A549 (cell line): Measurements from ENCODE around the gene RNASE7. TPM values are rescaled to one million over a fixed set of nuclear protein-coding genes. Genes with fewer than 3 reads are reported as not detected.

Experiments used
- ATAC-seq, 2 experiments: fragments of 200-7000 bp in 1 of 2; fragments of >200 bp in 1 of 2; cut with Nextera tagmentation in 1 of 2; cut with Tn5 transposase in 1 of 2; 3 replicates each; pipeline versions ENCODE4 v1.8.0 to v1.9.1; 2018 to 2020; ENCODE audit warnings: mild to moderate bottlenecking in 1 of 2, moderate library complexity in 1 of 2
- CTCF ChIA-PET: fragments of 300-600 bp; sonication (Branson Sonifier 250); formaldehyde crosslinking; extraction: SDS; loops from one replicate; lab custom pipeline; 2021; ENCODE audit warnings: antibody characterized with exemption, inconsistent platforms; lab: Yijun Ruan, JAX
- POLR2A ChIA-PET: fragments of 350-600 bp; formaldehyde crosslinking; extraction: SDS; loops from one replicate; lab custom pipeline; 2021; ENCODE audit warnings: antibody characterized with exemption, inconsistent platforms; lab: Yijun Ruan, JAX
- DNase-seq, 2 experiments: peaks; one replicate each; pipeline versions ENCODE4 v3.0.0 to v3.0.0-alpha.2; 2011 to 2016; ENCODE audit warnings: low read depth in 1 of 2, low spot score in 1 of 2
- FAIRE-seq: peaks from 2 replicates; lab custom pipeline; 2011; peaks lifted over from hg19 to GRCh38; lab: Jason Lieb, UNC
- H3K27ac ChIP-seq, 2 experiments: fragments of >200 bp; sonication (Bioruptor Twin); formaldehyde crosslinking; 3 replicates each; pipeline ENCODE4 v1.5.1; 2016 to 2017
- H3K4me1 ChIP-seq: fragments of >200 bp; sonication (Bioruptor Twin); formaldehyde crosslinking; 3 replicates; pipeline ENCODE4 v1.6.1; 2016
- H3K4me2 ChIP-seq: fragments of >200 bp; sonication (Bioruptor Twin); formaldehyde crosslinking; 3 replicates; pipeline ENCODE4 v1.6.1; 2016
- H3K4me3 ChIP-seq: fragments of >200 bp; sonication (Bioruptor Twin); formaldehyde crosslinking; 3 replicates; pipeline ENCODE4 v1.5.1; 2016
- H3K9me3 ChIP-seq: fragments of >200 bp; sonication (Bioruptor Twin); formaldehyde crosslinking; 3 replicates; pipeline ENCODE4 v1.6.1; 2016
- BHLHE40 ChIP-seq: IDR thresholded peaks from 2 replicates; pipeline ENCODE4 v1.6.1; 2012; ENCODE audit warnings: low read depth, low read length, inconsistent platforms
- CEBPB ChIP-seq, 2 experiments: fragments of >200 bp in 1 of 2; sonication (Bioruptor Twin) in 1 of 2; formaldehyde crosslinking in 1 of 2; IDR thresholded peaks; 2 replicates each; pipeline ENCODE4 v1.6.1; 2012 to 2016
- CHD4 ChIP-seq: fragments of 200-600 bp; sonication (generic); IDR thresholded peaks from 2 replicates; pipeline ENCODE4 v1.6.1; 2016; ENCODE audit warnings: antibody characterized with exemption, mild to moderate bottlenecking, borderline replicate concordance
- E2F6 ChIP-seq: IDR thresholded peaks from 2 replicates; pipeline ENCODE4 v1.6.1; 2012; ENCODE audit warnings: low read depth, borderline replicate concordance
- EHMT2 ChIP-seq: fragments of 200-600 bp; sonication (generic); IDR thresholded peaks from 2 replicates; pipeline ENCODE4 v1.6.1; 2016; ENCODE audit warnings: antibody characterized with exemption, low read depth, mild to moderate bottlenecking, moderate library complexity
- ELK1 ChIP-seq: fragments of 150-350 bp; IDR thresholded peaks from 2 replicates; pipeline ENCODE4 v1.6.1; 2014; ENCODE audit warnings: low read depth, mild to moderate bottlenecking, low read length
- EP300 ChIP-seq, 2 experiments: fragments of >200 bp; sonication (Bioruptor Twin); formaldehyde crosslinking; IDR thresholded peaks; 2 replicates in 1 of 2; 3 replicates in 1 of 2; pipeline ENCODE4 v1.6.1; 2016 to 2017
- ESRRA ChIP-seq: fragments of 150-350 bp; IDR thresholded peaks from 2 replicates; pipeline ENCODE4 v1.6.1; 2014; ENCODE audit warnings: mild to moderate bottlenecking, low read length, borderline replicate concordance
- FOSL2 ChIP-seq, 2 experiments: fragments of 450-650 bp in 1 of 2; fragments of >200 bp in 1 of 2; sonication (Bioruptor Twin) in 1 of 2; formaldehyde crosslinking; IDR thresholded peaks; 2 replicates each; pipeline versions ENCODE4 v1.5.0 to v1.6.1; 2016 to 2020; ENCODE audit warnings: mild to moderate bottlenecking in 1 of 2, moderate library complexity in 1 of 2
- HOXA7 ChIP-seq: fragments of 250-450 bp; sonication (Bioruptor Pico); IDR thresholded peaks from 2 replicates; pipeline ENCODE4 v1.5.0; 2020; ENCODE audit warnings: mild to moderate bottlenecking, moderate library complexity
- HOXB5 ChIP-seq: fragments of 250-450 bp; sonication (Bioruptor Pico); IDR thresholded peaks from 2 replicates; pipeline ENCODE4 v1.5.0; 2020; ENCODE audit warnings: mild to moderate bottlenecking, moderate library complexity
- KDM1A ChIP-seq: fragments of 200-600 bp; sonication (generic); IDR thresholded peaks from 2 replicates; pipeline ENCODE4 v1.6.1; 2016; ENCODE audit warnings: low read depth, mild to moderate bottlenecking
- MAZ ChIP-seq: fragments of 150-350 bp; IDR thresholded peaks from 2 replicates; pipeline ENCODE4 v1.6.1; 2014; ENCODE audit warnings: antibody characterized with exemption, low read depth, low read length, borderline replicate concordance
- MYC ChIP-seq: IDR thresholded peaks from 2 replicates; pipeline ENCODE4 v1.6.1; 2012; ENCODE audit warnings: mild to moderate bottlenecking, inconsistent platforms, low read length, improper control_type of control experiment, borderline replicate concordance
- NPAS2 ChIP-seq: fragments of 250-450 bp; sonication (Bioruptor Pico); IDR thresholded peaks from 2 replicates; pipeline ENCODE4 v1.8.0; 2022; ENCODE audit warnings: mild to moderate bottlenecking, moderate library complexity, borderline replicate concordance
- POLR2A ChIP-seq: IDR thresholded peaks from 2 replicates; pipeline ENCODE4 v1.6.1; 2012; ENCODE audit warnings: mild to moderate bottlenecking, low read length
- RCOR1 ChIP-seq: fragments of 150-350 bp; IDR thresholded peaks from 2 replicates; pipeline ENCODE4 v1.6.1; 2014; ENCODE audit warnings: antibody characterized with exemption, low read length, low read depth
- RFX5 ChIP-seq: fragments of 450-650 bp; IDR thresholded peaks from 2 replicates; pipeline ENCODE4 v1.7.1; 2014; ENCODE audit warnings: antibody characterized with exemption, mild to moderate bottlenecking, moderate library complexity
- ZC3H11A ChIP-seq: fragments of 450-650 bp; IDR thresholded peaks from 2 replicates; pipeline ENCODE4 v1.6.1; 2014; ENCODE audit warnings: antibody characterized with exemption, mild to moderate bottlenecking
- WGBS: methylation state at CpG from one replicate; pipeline ENCODE4 v1.1.6; 2017; ENCODE audit errors: missing lambda C conversion rate; 5-methylcytosine and 5-hydroxymethylcytosine counted together
- polyA plus RNA-seq, 4 experiments: library from polyadenylated mRNA; depleted of rRNA in 3 of 4; stranded (reverse); fragments of >200 nt; fragmentation: RNase III in 1 of 4; extraction: RNeasy Plus Mini Kit Qiagen cat#74134 plus additional on column Dnase treatment in 1 of 4; gene quantifications; 2 replicates in 3 of 4; 3 replicates in 1 of 4; pipeline ENCODE4 v1.2.3, GENCODE V29; 2011 to 2017
- TF ChIP-seq, protein P1 (sequence below): fragments of >200 bp; sonication (Bioruptor Twin); formaldehyde crosslinking; IDR thresholded peaks from 3 replicates; pipeline ENCODE4 v1.5.1; 2016
- TF ChIP-seq, protein P2 (sequence below): fragments of 200-600 bp; sonication (generic); IDR thresholded peaks from 2 replicates; pipeline ENCODE4 v1.6.1; 2016; ENCODE audit warnings: antibody characterized with exemption, mild to moderate bottlenecking, moderate library complexity

The RNASE7 gene
- polyA plus RNA-seq, 2 of the 4 experiments (the other 2 are of a cell fraction), result not detected

DNA sequence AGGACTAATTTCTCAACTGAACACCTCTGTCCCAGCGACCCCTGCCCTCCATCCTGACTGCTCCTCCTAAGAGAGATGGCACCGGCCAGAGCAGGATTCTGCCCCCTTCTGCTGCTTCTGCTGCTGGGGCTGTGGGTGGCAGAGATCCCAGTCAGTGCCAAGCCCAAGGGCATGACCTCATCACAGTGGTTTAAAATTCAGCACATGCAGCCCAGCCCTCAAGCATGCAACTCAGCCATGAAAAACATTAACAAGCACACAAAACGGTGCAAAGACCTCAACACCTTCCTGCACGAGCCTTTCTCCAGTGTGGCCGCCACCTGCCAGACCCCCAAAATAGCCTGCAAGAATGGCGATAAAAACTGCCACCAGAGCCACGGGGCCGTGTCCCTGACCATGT lies 756 bp downstream of the RNASE7 start:
- no peaks in the 10 kb centered on the region for H3K4me1 ChIP-seq
- POLR2A ChIA-PET, result no interaction called here
- ATAC-seq (no peak), DNase-seq (no peak), FAIRE-seq (no peak)
- no peak overlapping the region for H3K27ac ChIP-seq
- H3K9me3 ChIP-seq, result no peaks in the 10 kb centered on the region
- WGBS, result 31% methylated on average over 8 of the region's 8 CpGs
- CTCF ChIA-PET, result interaction anchor here (1.5 to 7.3 kb wide), 6 partner anchors 26 to 72 kb away, joined by 4 to 323 read pairs (median 10); partner anchors contain the start of genes ARHGEF40 and NDRG2
- TF ChIP-seq CEBPB (IDR thresholded peaks at IDR 0.05), result no peak
- TF ChIP-seq, protein P1, sequence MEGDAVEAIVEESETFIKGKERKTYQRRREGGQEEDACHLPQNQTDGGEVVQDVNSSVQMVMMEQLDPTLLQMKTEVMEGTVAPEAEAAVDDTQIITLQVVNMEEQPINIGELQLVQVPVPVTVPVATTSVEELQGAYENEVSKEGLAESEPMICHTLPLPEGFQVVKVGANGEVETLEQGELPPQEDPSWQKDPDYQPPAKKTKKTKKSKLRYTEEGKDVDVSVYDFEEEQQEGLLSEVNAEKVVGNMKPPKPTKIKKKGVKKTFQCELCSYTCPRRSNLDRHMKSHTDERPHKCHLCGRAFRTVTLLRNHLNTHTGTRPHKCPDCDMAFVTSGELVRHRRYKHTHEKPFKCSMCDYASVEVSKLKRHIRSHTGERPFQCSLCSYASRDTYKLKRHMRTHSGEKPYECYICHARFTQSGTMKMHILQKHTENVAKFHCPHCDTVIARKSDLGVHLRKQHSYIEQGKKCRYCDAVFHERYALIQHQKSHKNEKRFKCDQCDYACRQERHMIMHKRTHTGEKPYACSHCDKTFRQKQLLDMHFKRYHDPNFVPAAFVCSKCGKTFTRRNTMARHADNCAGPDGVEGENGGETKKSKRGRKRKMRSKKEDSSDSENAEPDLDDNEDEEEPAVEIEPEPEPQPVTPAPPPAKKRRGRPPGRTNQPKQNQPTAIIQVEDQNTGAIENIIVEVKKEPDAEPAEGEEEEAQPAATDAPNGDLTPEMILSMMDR, result no peak
- no peak for TF ChIP-seq ZC3H11A
- no peak for TF ChIP-seq POLR2A
- TF ChIP-seq CHD4, result no peak
- TF ChIP-seq, protein P2, sequence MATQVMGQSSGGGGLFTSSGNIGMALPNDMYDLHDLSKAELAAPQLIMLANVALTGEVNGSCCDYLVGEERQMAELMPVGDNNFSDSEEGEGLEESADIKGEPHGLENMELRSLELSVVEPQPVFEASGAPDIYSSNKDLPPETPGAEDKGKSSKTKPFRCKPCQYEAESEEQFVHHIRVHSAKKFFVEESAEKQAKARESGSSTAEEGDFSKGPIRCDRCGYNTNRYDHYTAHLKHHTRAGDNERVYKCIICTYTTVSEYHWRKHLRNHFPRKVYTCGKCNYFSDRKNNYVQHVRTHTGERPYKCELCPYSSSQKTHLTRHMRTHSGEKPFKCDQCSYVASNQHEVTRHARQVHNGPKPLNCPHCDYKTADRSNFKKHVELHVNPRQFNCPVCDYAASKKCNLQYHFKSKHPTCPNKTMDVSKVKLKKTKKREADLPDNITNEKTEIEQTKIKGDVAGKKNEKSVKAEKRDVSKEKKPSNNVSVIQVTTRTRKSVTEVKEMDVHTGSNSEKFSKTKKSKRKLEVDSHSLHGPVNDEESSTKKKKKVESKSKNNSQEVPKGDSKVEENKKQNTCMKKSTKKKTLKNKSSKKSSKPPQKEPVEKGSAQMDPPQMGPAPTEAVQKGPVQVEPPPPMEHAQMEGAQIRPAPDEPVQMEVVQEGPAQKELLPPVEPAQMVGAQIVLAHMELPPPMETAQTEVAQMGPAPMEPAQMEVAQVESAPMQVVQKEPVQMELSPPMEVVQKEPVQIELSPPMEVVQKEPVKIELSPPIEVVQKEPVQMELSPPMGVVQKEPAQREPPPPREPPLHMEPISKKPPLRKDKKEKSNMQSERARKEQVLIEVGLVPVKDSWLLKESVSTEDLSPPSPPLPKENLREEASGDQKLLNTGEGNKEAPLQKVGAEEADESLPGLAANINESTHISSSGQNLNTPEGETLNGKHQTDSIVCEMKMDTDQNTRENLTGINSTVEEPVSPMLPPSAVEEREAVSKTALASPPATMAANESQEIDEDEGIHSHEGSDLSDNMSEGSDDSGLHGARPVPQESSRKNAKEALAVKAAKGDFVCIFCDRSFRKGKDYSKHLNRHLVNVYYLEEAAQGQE, result no peak
- no peak for TF ChIP-seq KDM1A
- TF ChIP-seq FOSL2 (IDR thresholded peaks at IDR 0.05), result no peak
- TF ChIP-seq FOSL2 (CRISPR knock-in tag; IDR thresholded peaks at IDR 0.05), result no peak
- no peak for TF ChIP-seq RCOR1
- no peak for TF ChIP-seq RFX5
- no peak overlapping the region for H3K4me2 ChIP-seq
- no peak overlapping the region for H3K4me3 ChIP-seq

DNA sequence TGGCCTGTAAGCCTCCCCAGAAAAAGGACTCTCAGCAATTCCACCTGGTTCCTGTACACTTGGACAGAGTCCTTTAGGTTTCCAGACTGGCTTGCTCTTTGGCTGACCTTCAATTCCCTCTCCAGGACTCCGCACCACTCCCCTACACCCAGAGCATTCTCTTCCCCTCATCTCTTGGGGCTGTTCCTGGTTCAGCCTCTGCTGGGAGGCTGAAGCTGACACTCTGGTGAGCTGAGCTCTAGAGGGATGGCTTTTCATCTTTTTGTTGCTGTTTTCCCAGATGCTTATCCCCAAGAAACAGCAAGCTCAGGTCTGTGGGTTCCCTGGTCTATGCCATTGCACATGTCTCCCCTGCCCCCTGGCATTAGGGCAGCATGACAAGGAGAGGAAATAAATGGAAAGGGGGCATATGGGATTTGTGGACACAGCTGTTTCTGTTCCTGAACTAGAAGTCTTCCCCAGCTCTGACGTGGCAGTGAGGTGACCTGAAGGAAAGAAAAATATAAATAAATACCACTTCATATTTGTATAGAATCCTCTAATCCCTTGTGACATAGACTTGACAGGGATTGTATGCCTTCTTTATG lies 1.3 kb downstream of the RNASE7 start:
- POLR2A ChIA-PET, result no interaction called here
- CTCF ChIA-PET, result interaction anchor here (0.8 to 7.3 kb wide), 7 partner anchors 25 to 73 kb away, joined by 4 to 323 read pairs (median 9); partner anchors contain the start of genes ARHGEF40 and NDRG2
- no peak for FAIRE-seq
- H3K4me2 ChIP-seq, result no peak overlapping the region
- no peak for ATAC-seq
- 58% methylated on average over 2 of the region's 2 CpGs for WGBS
- no peaks in the 10 kb centered on the region for H3K9me3 ChIP-seq
- H3K4me3 ChIP-seq, result no peak overlapping the region
- TF ChIP-seq BHLHE40, result no peak
- no peak for TF ChIP-seq EP300 (IDR thresholded peaks at IDR 0.05)
- TF ChIP-seq ELK1, result no peak
- TF ChIP-seq EHMT2, result no peak
- no peak for TF ChIP-seq ESRRA
- TF ChIP-seq MAZ, result no peak
- TF ChIP-seq MYC, result no peak
- no peak for TF ChIP-seq NPAS2 (CRISPR knock-in tag)
- TF ChIP-seq HOXB5, result no peak
- TF ChIP-seq RFX5, result no peak
- TF ChIP-seq E2F6, result no peak
- TF ChIP-seq HOXA7, result no peak
- TF ChIP-seq, all 56 proteins: peak for 0
- no peak for DNase-seq
- H3K4me1 ChIP-seq, result no peaks in the 10 kb centered on the region
- no peak overlapping the region for H3K27ac ChIP-seq
